IMR-90 (cell line): ENCODE data around the gene CEP78.

Experiments
- CEBPB ChIP-seq: IDR thresholded peaks from 2 replicates; pipeline ENCODE4 v1.6.1; 2012; ENCODE audit warnings: low read depth, low read length, improper control_type of control experiment
- CHD1 ChIP-seq: IDR thresholded peaks from 2 replicates; pipeline ENCODE4 v1.6.1; 2012; ENCODE audit warnings: low read depth, low read length, improper control_type of control experiment
- MAFK ChIP-seq: IDR thresholded peaks from 2 replicates; pipeline ENCODE4 v1.6.1; 2012; ENCODE audit warnings: low read depth, low read length, improper control_type of control experiment
- POLR2A ChIP-seq: IDR thresholded peaks from 2 replicates; pipeline ENCODE4 v1.6.1; 2012; ENCODE audit warnings: mild to moderate bottlenecking, low read depth, low read length
- RCOR1 ChIP-seq: IDR thresholded peaks from 2 replicates; pipeline ENCODE4 v1.6.1; 2012; ENCODE audit warnings: mild to moderate bottlenecking, low read length, improper control_type of control experiment; ENCODE audit not compliant: insufficient replicate concordance
- RFX5 ChIP-seq: IDR thresholded peaks from 2 replicates; pipeline ENCODE4 v1.8.0; 2012; ENCODE audit warnings: low read depth, mild to moderate bottlenecking, low read length, moderate library complexity
- SMC3 ChIP-seq: fragments of 150-350 bp; IDR thresholded peaks from 2 replicates; pipeline ENCODE4 v1.6.1; 2016; ENCODE audit warnings: low read depth, mild to moderate bottlenecking, antibody characterized with exemption, low read length, moderate library complexity
- TF ChIP-seq, protein P1 (sequence below): conservative IDR thresholded peaks from 2 replicates; pipeline ENCODE4 v1.5.1; 2012; ENCODE audit warnings: mild to moderate bottlenecking, low read depth, low read length, improper control_type of control experiment
- TF ChIP-seq, protein P2 (sequence below): fragments of 150-350 bp; IDR thresholded peaks from 2 replicates; pipeline ENCODE4 v1.6.1; 2016; ENCODE audit warnings: low read depth, mild to moderate bottlenecking, low read length, moderate library complexity, borderline replicate concordance
- TF ChIP-seq, protein P3 (sequence below): fragments of 150-350 bp; IDR thresholded peaks from 2 replicates; pipeline ENCODE4 v1.6.1; 2017; ENCODE audit warnings: mild to moderate bottlenecking, antibody characterized with exemption, low read length, low read depth

DNA sequence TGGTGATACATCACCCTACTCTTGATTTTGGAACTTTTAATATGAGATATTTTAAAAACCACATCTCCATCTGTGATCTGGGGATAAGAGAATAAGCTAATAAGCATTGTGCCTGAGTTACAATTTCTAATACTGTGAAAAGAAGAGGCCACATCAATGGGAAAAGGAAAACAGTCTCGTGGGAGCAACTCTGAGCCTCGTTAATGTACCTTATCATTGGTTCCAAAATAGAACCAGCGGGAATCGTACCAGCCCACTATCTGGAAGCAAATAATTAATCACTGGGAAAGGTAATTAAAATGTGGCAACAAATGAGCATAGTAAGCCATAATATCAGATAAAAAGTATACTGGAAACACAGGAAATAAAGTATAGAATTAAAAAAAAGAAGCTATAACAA is 28.0 kb upstream of the CEP78 start:
- TF ChIP-seq, protein P1, sequence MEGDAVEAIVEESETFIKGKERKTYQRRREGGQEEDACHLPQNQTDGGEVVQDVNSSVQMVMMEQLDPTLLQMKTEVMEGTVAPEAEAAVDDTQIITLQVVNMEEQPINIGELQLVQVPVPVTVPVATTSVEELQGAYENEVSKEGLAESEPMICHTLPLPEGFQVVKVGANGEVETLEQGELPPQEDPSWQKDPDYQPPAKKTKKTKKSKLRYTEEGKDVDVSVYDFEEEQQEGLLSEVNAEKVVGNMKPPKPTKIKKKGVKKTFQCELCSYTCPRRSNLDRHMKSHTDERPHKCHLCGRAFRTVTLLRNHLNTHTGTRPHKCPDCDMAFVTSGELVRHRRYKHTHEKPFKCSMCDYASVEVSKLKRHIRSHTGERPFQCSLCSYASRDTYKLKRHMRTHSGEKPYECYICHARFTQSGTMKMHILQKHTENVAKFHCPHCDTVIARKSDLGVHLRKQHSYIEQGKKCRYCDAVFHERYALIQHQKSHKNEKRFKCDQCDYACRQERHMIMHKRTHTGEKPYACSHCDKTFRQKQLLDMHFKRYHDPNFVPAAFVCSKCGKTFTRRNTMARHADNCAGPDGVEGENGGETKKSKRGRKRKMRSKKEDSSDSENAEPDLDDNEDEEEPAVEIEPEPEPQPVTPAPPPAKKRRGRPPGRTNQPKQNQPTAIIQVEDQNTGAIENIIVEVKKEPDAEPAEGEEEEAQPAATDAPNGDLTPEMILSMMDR = no peak
- TF ChIP-seq SMC3 = no peak
- no peak for TF ChIP-seq POLR2A
- no peak for TF ChIP-seq RCOR1
- TF ChIP-seq, protein P2, sequence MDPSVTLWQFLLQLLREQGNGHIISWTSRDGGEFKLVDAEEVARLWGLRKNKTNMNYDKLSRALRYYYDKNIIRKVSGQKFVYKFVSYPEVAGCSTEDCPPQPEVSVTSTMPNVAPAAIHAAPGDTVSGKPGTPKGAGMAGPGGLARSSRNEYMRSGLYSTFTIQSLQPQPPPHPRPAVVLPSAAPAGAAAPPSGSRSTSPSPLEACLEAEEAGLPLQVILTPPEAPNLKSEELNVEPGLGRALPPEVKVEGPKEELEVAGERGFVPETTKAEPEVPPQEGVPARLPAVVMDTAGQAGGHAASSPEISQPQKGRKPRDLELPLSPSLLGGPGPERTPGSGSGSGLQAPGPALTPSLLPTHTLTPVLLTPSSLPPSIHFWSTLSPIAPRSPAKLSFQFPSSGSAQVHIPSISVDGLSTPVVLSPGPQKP = no peak
- no peak for TF ChIP-seq RFX5
- TF ChIP-seq, protein P3, sequence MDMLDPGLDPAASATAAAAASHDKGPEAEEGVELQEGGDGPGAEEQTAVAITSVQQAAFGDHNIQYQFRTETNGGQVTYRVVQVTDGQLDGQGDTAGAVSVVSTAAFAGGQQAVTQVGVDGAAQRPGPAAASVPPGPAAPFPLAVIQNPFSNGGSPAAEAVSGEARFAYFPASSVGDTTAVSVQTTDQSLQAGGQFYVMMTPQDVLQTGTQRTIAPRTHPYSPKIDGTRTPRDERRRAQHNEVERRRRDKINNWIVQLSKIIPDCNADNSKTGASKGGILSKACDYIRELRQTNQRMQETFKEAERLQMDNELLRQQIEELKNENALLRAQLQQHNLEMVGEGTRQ = no peak
- no peak for TF ChIP-seq MAFK
- TF ChIP-seq CEBPB = no peak
- no peak for TF ChIP-seq CHD1
